ENCODE results near the gene NPPA. TPM values are rescaled to one million over a fixed set of nuclear protein-coding genes. Genes with fewer than 3 reads are reported as not detected.

NPPA gene
- total RNA-seq, 1 experiment from 2014 or later: not detected

- no peaks in the 10 kb centered on the region for H3K27me3 Mint-ChIP-seq (ENCODE audit: insufficient read depth, unreplicated experiment)
- peaks cover 68% of the 10 kb centered on the region for H3K36me3 Mint-ChIP-seq (ENCODE audit: insufficient read depth, unreplicated experiment)
- intact Hi-C loops (cut with micrococcal nuclease; ENCODE audit: unreplicated experiment): loop anchor here (5.0 kb wide), 1 partner anchor 72 kb away; no protein-coding TSS in a partner anchor
- H3K27ac Mint-ChIP-seq (ENCODE audit: unreplicated experiment): no peak overlapping the region
- no peaks in the 10 kb centered on the region for H3K27me3 ChIP-seq (replicated peaks; ENCODE audit: control insufficient read depth, insufficient read depth, low read length)
- no peaks in the 10 kb centered on the region for H3K9me3 ChIP-seq
- ChIA-PET CTCF (interaction anchor here (1.2 kb wide), 1 partner anchor 44 kb away, joined by 3 read pairs; no protein-coding TSS in a partner anchor), POLR2A (interaction anchor here (1.1 to 2.0 kb wide), 3 partner anchors 29 to 74 kb away, joined by 3 to 9 read pairs (median 4); partner anchors contain the start of gene CLCN6)
- no peaks in the 10 kb centered on the region for H3K4me1 Mint-ChIP-seq (ENCODE audit: low read depth, unreplicated experiment)
- DNase-seq: no peak
- H3K4me1 ChIP-seq: no peaks in the 10 kb centered on the region
- H3K9me3 Mint-ChIP-seq (ENCODE audit: unreplicated experiment): no peaks in the 10 kb centered on the region
- no TSS peak for BruUV-seq (replicated peaks)
- peaks cover 14% of the 10 kb centered on the region for H3K36me3 ChIP-seq (ENCODE audit: control insufficient read depth, insufficient read depth, low read length)
- H3K4me3 Mint-ChIP-seq (ENCODE audit: unreplicated experiment): no peak overlapping the region
- H3K4me3 ChIP-seq (ENCODE audit: low read depth, low read length): no peak overlapping the region
- TF ChIP-seq CTCF (IDR thresholded peaks at IDR 0.05; ENCODE audit: insufficient read depth in 1 of 2, low read depth in 1 of 2, low read length in 1 of 2, severe bottlenecking in 1 of 2, unreplicated experiment in 1 of 2): no peak
Observed at GRCh38 chr1:11835441-11836225, 11.9 kb downstream of the NPPA start.

DNA sequence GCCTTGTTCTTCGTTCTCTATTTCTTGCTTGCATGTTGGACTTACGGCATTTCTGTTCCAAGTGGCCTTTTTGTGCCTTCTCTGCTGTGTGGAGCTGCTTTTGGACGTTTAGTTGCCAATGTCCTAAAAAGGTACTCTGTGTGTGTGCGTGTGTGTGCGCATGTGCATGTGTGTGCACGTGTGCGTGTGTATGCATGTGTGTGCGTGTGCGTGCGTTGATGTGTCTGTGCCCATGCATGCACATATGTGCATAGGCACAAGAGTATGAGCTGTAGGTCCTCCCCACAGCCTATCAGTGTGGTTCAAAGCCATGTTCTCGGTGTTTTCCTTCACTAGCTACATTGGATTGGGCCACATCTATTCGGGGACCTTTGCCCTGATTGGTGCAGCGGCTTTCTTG is 13.7 kb downstream of the NPPA start:
- Mint-ChIP-seq H3K27me3 (ENCODE audit: insufficient read depth, unreplicated experiment) (no peaks in the 10 kb centered on the region), H3K9me3 (ENCODE audit: unreplicated experiment) (no peaks in the 10 kb centered on the region), H3K27ac (ENCODE audit: unreplicated experiment) (no peak overlapping the region), H3K4me3 (ENCODE audit: unreplicated experiment) (no peak overlapping the region), H3K36me3 (ENCODE audit: insufficient read depth, unreplicated experiment) (peaks cover 73% of the 10 kb centered on the region), H3K4me1 (ENCODE audit: low read depth, unreplicated experiment) (no peaks in the 10 kb centered on the region)
- BruUV-seq (replicated peaks): no TSS peak
- no peak overlapping the region for H3K4me3 ChIP-seq (ENCODE audit: low read depth, low read length)
- H3K4me1 ChIP-seq: no peaks in the 10 kb centered on the region
- no peak for DNase-seq
- CTCF ChIA-PET: no interaction called here
- no peaks in the 10 kb centered on the region for H3K27me3 ChIP-seq (replicated peaks; ENCODE audit: control insufficient read depth, insufficient read depth, low read length)
- no peaks in the 10 kb centered on the region for H3K9me3 ChIP-seq
- H3K36me3 ChIP-seq (ENCODE audit: control insufficient read depth, insufficient read depth, low read length): peaks cover 8% of the 10 kb centered on the region
- POLR2A ChIA-PET: no interaction called here
- intact Hi-C loops (cut with micrococcal nuclease; ENCODE audit: unreplicated experiment): no loop called here
- no peak for TF ChIP-seq CTCF (IDR thresholded peaks at IDR 0.05; ENCODE audit: insufficient read depth in 1 of 2, low read depth in 1 of 2, low read length in 1 of 2, severe bottlenecking in 1 of 2, unreplicated experiment in 1 of 2)

DNA sequence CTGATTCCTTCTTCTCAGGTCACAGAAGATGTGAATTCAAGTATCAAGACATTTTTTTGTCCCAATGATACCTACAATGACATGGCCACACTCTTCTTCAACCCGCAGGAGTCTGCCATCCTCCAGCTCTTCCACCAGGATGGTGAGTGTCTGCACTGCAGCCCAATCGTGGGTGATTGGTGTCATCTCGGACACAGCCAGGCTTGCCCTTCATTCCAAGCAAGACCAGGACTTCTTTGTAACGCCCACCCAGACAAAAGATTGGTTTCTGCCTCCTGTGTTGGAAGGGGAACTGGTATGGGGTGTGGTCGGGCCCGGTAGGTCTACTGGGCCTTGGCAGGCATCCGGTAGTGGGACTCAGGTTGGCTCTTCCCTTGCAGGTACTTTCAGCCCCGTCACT is 14.1 kb downstream of the NPPA start:
- ChIA-PET POLR2A (no interaction called here), CTCF (no interaction called here)
- BruUV-seq (replicated peaks): no TSS peak
- no peak for DNase-seq
- no peaks in the 10 kb centered on the region for H3K4me1 ChIP-seq
- H3K9me3 Mint-ChIP-seq (ENCODE audit: unreplicated experiment): no peaks in the 10 kb centered on the region
- intact Hi-C loops (cut with micrococcal nuclease; ENCODE audit: unreplicated experiment): no loop called here
- no peak overlapping the region for H3K4me3 ChIP-seq (ENCODE audit: low read depth, low read length)
- TF ChIP-seq CTCF (IDR thresholded peaks at IDR 0.05; ENCODE audit: insufficient read depth in 1 of 2, low read depth in 1 of 2, low read length in 1 of 2, severe bottlenecking in 1 of 2, unreplicated experiment in 1 of 2): no peak
- H3K27me3 Mint-ChIP-seq (ENCODE audit: insufficient read depth, unreplicated experiment): no peaks in the 10 kb centered on the region
- no peak overlapping the region for H3K4me3 Mint-ChIP-seq (ENCODE audit: unreplicated experiment)
- H3K9me3 ChIP-seq: no peaks in the 10 kb centered on the region
- H3K36me3 Mint-ChIP-seq (ENCODE audit: insufficient read depth, unreplicated experiment): peaks cover 73% of the 10 kb centered on the region
- H3K27me3 ChIP-seq (replicated peaks; ENCODE audit: control insufficient read depth, insufficient read depth, low read length): no peaks in the 10 kb centered on the region
- no peaks in the 10 kb centered on the region for H3K4me1 Mint-ChIP-seq (ENCODE audit: low read depth, unreplicated experiment)
- H3K36me3 ChIP-seq (ENCODE audit: control insufficient read depth, insufficient read depth, low read length): peaks cover 8% of the 10 kb centered on the region
- H3K27ac Mint-ChIP-seq (ENCODE audit: unreplicated experiment): no peak overlapping the region

All from Caco-2 (cell line).